ENCODE data around the gene BNIP3.
A peak's percentile ranks its signal among the peaks of the same experiment; 100 is the strongest.

The BNIP3 gene

DNA sequence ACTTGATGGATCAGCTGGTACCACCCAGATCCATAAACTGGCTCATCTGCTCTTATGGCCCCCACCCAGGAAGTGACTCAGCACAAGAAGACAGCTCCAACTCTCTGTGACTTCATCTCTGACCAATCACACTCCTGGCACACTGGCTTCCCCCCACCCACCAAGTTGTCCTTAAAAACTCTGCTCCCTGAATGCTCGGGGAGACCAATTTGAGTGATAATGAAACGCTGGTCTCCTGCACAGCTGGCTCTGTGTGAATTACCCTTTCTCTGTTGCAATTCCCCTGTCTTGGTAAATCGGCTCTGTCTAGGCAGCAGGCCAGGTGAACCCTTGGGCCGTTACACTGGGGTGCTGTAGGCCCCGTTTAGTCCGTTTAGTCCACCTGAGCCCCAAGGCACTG, 23.4 kb upstream of the BNIP3 start:
- TF ChIP-seq, protein P1, sequence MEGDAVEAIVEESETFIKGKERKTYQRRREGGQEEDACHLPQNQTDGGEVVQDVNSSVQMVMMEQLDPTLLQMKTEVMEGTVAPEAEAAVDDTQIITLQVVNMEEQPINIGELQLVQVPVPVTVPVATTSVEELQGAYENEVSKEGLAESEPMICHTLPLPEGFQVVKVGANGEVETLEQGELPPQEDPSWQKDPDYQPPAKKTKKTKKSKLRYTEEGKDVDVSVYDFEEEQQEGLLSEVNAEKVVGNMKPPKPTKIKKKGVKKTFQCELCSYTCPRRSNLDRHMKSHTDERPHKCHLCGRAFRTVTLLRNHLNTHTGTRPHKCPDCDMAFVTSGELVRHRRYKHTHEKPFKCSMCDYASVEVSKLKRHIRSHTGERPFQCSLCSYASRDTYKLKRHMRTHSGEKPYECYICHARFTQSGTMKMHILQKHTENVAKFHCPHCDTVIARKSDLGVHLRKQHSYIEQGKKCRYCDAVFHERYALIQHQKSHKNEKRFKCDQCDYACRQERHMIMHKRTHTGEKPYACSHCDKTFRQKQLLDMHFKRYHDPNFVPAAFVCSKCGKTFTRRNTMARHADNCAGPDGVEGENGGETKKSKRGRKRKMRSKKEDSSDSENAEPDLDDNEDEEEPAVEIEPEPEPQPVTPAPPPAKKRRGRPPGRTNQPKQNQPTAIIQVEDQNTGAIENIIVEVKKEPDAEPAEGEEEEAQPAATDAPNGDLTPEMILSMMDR (IDR thresholded peaks at IDR 0.05) = no peak
- Histone ChIP-seq H3K9ac (no peak overlapping the region), H3K9me3 (ENCODE audit: control insufficient read depth, low read length) (no peaks in the 10 kb centered on the region), H3K4me2 (ENCODE audit: low read length) (no peak overlapping the region), H3K27me3 (ENCODE audit: control insufficient read depth, insufficient read depth, low read length) (no peaks in the 10 kb centered on the region), H3K4me3 (ENCODE audit: low read depth, low read length) (no peak overlapping the region), H3K79me2 (no peaks in the 10 kb centered on the region), H3K4me1 (peaks cover 3% of the 10 kb centered on the region), H2AFZ (no peak overlapping the region), H3K27ac (no peak overlapping the region), H3K36me3 (ENCODE audit: control insufficient read depth, insufficient read depth, low read length) (no peaks in the 10 kb centered on the region)

DNA sequence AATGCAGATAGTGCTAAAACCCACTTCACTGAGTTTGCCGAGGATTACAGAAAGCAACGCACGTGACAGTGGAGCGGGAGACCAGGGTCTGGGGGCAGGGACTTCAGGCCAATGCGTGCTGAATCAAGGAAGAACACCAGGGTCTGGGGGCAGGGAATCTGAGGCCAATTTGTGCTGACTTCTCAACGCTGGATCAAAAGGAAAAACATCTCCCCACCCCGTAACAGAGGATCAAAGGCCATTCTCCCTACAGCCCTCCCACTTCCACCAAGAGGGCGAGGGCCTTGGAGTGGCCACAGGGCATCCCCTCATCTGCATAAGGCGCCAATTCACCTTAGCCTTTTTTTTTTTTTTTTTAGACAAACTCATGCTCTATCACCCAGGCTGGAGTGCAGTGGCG, 22.3 kb upstream of the BNIP3 start:
- no peaks in the 10 kb centered on the region for H3K36me3 ChIP-seq (ENCODE audit: control insufficient read depth, insufficient read depth, low read length)
- TF ChIP-seq, protein P1 (IDR thresholded peaks at IDR 0.05) = no peak
- no peak overlapping the region for H3K27ac ChIP-seq
- no peaks in the 10 kb centered on the region for H3K27me3 ChIP-seq (ENCODE audit: control insufficient read depth, insufficient read depth, low read length)
- no peak overlapping the region for H3K4me2 ChIP-seq (ENCODE audit: low read length)
- H3K9ac ChIP-seq = no peak overlapping the region
- H3K79me2 ChIP-seq = no peaks in the 10 kb centered on the region
- no peak overlapping the region for H3K4me3 ChIP-seq (ENCODE audit: low read depth, low read length)
- no peak overlapping the region for H2AFZ ChIP-seq
- H3K4me1 ChIP-seq = peaks cover 3% of the 10 kb centered on the region
- H3K9me3 ChIP-seq (ENCODE audit: control insufficient read depth, low read length) = no peaks in the 10 kb centered on the region

DNA sequence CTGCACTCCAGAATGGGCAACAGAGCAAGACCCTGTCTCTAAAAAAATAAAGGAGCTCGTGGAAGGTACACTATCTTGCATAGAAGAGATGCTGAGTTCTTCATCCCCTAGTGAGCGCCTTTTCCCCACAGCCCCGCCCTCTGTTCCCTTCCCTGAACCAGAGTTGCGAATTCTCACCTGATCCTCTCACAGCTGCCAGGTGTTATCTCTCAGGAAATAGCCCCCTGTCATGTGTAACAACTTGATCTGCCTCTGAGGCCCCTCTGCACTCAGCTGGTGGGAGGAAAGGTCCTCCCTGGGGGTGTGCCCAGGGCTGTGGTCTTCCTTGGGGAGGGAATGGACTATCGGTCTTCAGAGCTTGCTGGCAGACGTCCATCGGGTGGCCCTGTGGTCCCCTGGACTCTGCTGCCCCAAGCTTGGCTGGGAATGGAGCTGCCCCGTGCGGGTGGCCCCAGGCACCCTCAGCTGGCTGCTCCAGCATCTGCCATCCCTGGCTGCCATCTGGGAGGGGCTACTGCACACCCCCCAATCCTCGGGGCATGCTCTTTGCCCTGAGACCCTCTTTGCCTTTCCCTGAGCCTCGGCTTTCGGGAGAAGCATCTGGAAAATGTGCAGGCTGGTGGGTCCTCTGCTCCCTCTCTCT, 21.7 kb upstream of the BNIP3 start:
- Histone ChIP-seq H2AFZ (no peak overlapping the region), H3K4me3 (ENCODE audit: low read depth, low read length) (no peak overlapping the region), H3K79me2 (no peaks in the 10 kb centered on the region), H3K9me3 (ENCODE audit: control insufficient read depth, low read length) (no peaks in the 10 kb centered on the region), H3K27ac (no peak overlapping the region), H3K27me3 (ENCODE audit: control insufficient read depth, insufficient read depth, low read length) (no peaks in the 10 kb centered on the region), H3K4me1 (peaks cover 3% of the 10 kb centered on the region), H3K9ac (no peak overlapping the region), H3K4me2 (ENCODE audit: low read length) (no peak overlapping the region), H3K36me3 (ENCODE audit: control insufficient read depth, insufficient read depth, low read length) (no peaks in the 10 kb centered on the region)
- TF ChIP-seq, protein P1 (IDR thresholded peaks at IDR 0.05) = no peak

DNA sequence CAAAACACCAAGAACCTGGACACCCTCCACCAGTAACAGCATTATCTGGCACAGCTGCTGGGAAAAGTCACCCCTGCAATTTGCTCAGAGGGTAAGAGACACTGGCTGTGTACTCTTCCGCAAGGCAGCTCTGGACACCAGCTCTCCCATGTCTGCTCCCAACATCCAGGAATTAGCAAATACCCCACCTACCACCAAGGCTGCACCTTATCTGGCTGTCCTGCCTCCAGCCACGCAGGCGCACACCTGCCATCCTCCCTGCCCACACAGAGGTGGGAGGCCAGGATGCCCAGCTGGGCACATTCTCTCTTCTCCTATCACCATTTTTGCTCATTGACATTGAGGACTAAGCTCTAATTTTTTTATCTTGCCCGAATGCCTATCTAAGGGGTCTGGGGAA, 20.3 kb upstream of the BNIP3 start:
- peaks cover 3% of the 10 kb centered on the region for H3K4me1 ChIP-seq
- no peak overlapping the region for H3K27ac ChIP-seq

More for the DNA sequence above, 20.3 kb upstream of the BNIP3 start:
- Histone ChIP-seq H3K4me3 (ENCODE audit: low read depth, low read length) (no peak overlapping the region), H3K9ac (no peak overlapping the region), H3K4me2 (ENCODE audit: low read length) (no peak overlapping the region), H2AFZ (peak overlapping the region; percentile 66), H3K27me3 (ENCODE audit: control insufficient read depth, insufficient read depth, low read length) (no peaks in the 10 kb centered on the region), H3K36me3 (ENCODE audit: control insufficient read depth, insufficient read depth, low read length) (no peaks in the 10 kb centered on the region), H3K79me2 (no peaks in the 10 kb centered on the region), H3K9me3 (ENCODE audit: control insufficient read depth, low read length) (no peaks in the 10 kb centered on the region)
- TF ChIP-seq, protein P1 (IDR thresholded peaks at IDR 0.05) = no peak

Measured in parathyroid adenoma (tissue), 2 donors.